HTR-8/SVneo (cell line): ENCODE data around the gene GPNMB.
"Not testable (repeated sequence)": the region's sequence is repeated elsewhere in the genome, so short reads cannot be mapped to it uniquely, and the experiment has no call there.

ENCODE experiments used
- DNase-seq: peaks from one replicate; pipeline ENCODE4 v3.0.0; 2011; ENCODE audit warnings: low spot score, mixed read lengths; ENCODE audit not compliant: insufficient read length
- FAIRE-seq: peaks from 2 replicates; lab custom pipeline; 2011; peaks lifted over from hg19 to GRCh38; lab: Jason Lieb, UNC

Gene GPNMB

GRCh38 chr7:23246555-23246954, at the start of gene GPNMB:
Gene GPNMB, plus strand, starts transcription at chr7:23246775. Its CDS starts 83 bp downstream, at chr7:23246858.
- FAIRE-seq, result no peak
- DNase-seq, result peak; percentile 56

- not testable (repeated sequence) for DNase-seq
Observed at GRCh38 chr7:23197745-23198144, 48.8 kb upstream of the GPNMB start.

GRCh38 chr7:23200331-23200730, 46.2 kb upstream of the GPNMB start:
- no peak for FAIRE-seq
- no peak for DNase-seq

More at GRCh38 chr7:23197745-23198144, 48.8 kb upstream of the GPNMB start:
- not testable (repeated sequence) for FAIRE-seq

- no peak for FAIRE-seq
Observed at GRCh38 chr7:23204241-23204640, 42.3 kb upstream of the GPNMB start.

GRCh38 chr7:23205577-23205908, 41.0 kb upstream of the GPNMB start:
- DNase-seq (no peak), FAIRE-seq (no peak)

More at GRCh38 chr7:23204241-23204640, 42.3 kb upstream of the GPNMB start:
- no peak for DNase-seq

GRCh38 chr7:23205909-23206767, 40.4 kb upstream of the GPNMB start:
- FAIRE-seq (no peak), DNase-seq (no peak)

GRCh38 chr7:23207021-23207420, 39.6 kb upstream of the GPNMB start:
- DNase-seq, result no peak
- FAIRE-seq, result no peak

- no peak for FAIRE-seq
- no peak for DNase-seq
Observed at GRCh38 chr7:23207884-23208283, 38.7 kb upstream of the GPNMB start.

GRCh38 chr7:23208316-23208715, 38.3 kb upstream of the GPNMB start:
- no peak for FAIRE-seq
- DNase-seq, result no peak

GRCh38 chr7:23210506-23210905, 36.1 kb upstream of the GPNMB start:
- no peak for FAIRE-seq
- no peak for DNase-seq

GRCh38 chr7:23211589-23211988, 35.0 kb upstream of the GPNMB start:
- FAIRE-seq (no peak), DNase-seq (no peak)

- no peak for FAIRE-seq
Observed at GRCh38 chr7:23212395-23212794, 34.2 kb upstream of the GPNMB start.

GRCh38 chr7:23212841-23213240, 33.7 kb upstream of the GPNMB start:
- DNase-seq (no peak), FAIRE-seq (no peak)

More at GRCh38 chr7:23212395-23212794, 34.2 kb upstream of the GPNMB start:
- no peak for DNase-seq

GRCh38 chr7:23213755-23214154, 32.8 kb upstream of the GPNMB start:
- DNase-seq (no peak), FAIRE-seq (no peak)

- no peak for FAIRE-seq
- no peak for DNase-seq
Observed at GRCh38 chr7:23214423-23214822, 32.2 kb upstream of the GPNMB start.

- DNase-seq, result no peak
- FAIRE-seq, result no peak
Observed at GRCh38 chr7:23214938-23215337, 31.6 kb upstream of the GPNMB start.

GRCh38 chr7:23216021-23216420, 30.6 kb upstream of the GPNMB start:
- FAIRE-seq (no peak), DNase-seq (no peak)

GRCh38 chr7:23218196-23218595, 28.4 kb upstream of the GPNMB start:
- no peak for FAIRE-seq

GRCh38 chr7:23220690-23221305, 25.8 kb upstream of the GPNMB start:
- FAIRE-seq (no peak), DNase-seq (no peak)

More at GRCh38 chr7:23218196-23218595, 28.4 kb upstream of the GPNMB start:
- DNase-seq, result no peak

- no peak for FAIRE-seq
- DNase-seq, result no peak
Observed at GRCh38 chr7:23222439-23223030, 24.0 kb upstream of the GPNMB start.

- not testable (repeated sequence) for DNase-seq, FAIRE-seq
Observed at GRCh38 chr7:23224364-23224763, 22.2 kb upstream of the GPNMB start.
